LNCaP clone FGC (cell line): ENCODE data around the gene ZP4.
A peak's percentile ranks its signal among the peaks of the same experiment; 100 is the strongest.

Experiments used
- DNase-seq: peaks from one replicate; pipeline ENCODE4 v3.0.0-alpha.2; 2011; ENCODE audit warnings: low read depth
- H3K4me3 ChIP-seq: 2 replicates; pipeline ENCODE4 v1.5.1; 2011; ENCODE audit warnings: mild to moderate bottlenecking, low read depth, low read length, control low read depth
- TF ChIP-seq, protein P1 (sequence below): IDR thresholded peaks from 2 replicates; pipeline ENCODE4 v1.5.1; 2012; ENCODE audit warnings: mild to moderate bottlenecking; ENCODE audit not compliant: control insufficient read depth, insufficient read depth; ENCODE audit errors: extremely low read depth

Gene ZP4

DNA sequence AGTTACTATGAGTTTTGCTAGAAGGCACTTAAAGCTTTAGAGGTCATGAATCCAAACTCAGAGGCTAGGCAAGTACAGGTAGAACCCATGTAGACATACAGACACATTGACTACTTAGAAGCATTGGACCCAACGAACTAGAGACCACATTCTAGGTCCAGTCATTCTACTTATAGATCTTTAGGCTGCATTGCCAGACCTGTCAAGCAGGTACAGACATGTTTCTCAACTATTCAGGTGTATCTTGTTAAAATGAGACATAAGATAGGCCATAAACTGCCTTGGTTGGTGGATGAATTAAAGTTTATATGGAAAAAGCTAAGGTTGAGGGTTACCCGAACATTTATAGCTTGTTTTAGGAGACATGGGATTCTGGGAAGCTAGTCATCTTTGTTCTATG is 6.5 kb downstream of the ZP4 start:
- no peak overlapping the region for H3K4me3 ChIP-seq
- TF ChIP-seq, protein P1, sequence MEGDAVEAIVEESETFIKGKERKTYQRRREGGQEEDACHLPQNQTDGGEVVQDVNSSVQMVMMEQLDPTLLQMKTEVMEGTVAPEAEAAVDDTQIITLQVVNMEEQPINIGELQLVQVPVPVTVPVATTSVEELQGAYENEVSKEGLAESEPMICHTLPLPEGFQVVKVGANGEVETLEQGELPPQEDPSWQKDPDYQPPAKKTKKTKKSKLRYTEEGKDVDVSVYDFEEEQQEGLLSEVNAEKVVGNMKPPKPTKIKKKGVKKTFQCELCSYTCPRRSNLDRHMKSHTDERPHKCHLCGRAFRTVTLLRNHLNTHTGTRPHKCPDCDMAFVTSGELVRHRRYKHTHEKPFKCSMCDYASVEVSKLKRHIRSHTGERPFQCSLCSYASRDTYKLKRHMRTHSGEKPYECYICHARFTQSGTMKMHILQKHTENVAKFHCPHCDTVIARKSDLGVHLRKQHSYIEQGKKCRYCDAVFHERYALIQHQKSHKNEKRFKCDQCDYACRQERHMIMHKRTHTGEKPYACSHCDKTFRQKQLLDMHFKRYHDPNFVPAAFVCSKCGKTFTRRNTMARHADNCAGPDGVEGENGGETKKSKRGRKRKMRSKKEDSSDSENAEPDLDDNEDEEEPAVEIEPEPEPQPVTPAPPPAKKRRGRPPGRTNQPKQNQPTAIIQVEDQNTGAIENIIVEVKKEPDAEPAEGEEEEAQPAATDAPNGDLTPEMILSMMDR: no peak
- DNase-seq: no peak

DNA sequence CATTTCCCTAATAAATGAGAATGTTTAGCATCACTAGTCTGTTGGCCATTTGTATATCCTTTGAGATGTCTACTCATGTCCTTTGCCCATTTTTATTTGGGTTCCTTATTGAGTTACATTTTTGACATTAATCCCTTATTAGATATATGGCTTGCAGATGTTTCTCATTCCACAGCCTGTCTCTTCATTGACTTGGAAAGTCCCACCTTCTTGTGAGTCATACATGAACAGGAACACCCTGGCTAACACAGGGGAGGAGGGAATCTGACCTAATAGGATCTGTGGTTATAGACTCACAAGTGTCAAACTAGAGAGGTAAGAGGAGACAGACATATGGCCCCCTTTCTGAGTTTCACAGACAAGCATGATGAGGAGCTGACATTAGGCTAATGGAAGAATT is 11.5 kb downstream of the ZP4 start:
- DNase-seq: no peak
- TF ChIP-seq, protein P1: no peak
- no peak overlapping the region for H3K4me3 ChIP-seq

DNA sequence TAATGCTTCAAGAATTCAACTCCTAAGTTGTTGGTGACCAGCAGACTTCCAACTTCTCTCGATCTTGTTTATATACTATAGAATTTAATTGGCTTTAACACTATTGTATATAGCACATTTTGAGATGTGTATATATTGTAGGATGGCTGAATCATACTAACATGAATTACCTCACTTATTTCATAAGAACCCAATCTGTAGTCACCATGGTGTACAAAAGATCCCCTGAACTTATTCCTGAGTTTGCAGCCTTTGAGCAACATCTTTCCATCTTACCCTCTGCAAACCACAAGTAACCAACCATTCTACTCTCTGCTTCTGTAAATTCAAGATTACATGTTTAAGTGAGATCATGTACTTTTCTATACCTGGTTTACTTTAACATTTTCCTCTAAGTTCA is 12.3 kb downstream of the ZP4 start:
- DNase-seq: no peak

GRCh38 chr1:237877631-237878030 is 13.1 kb downstream of the ZP4 start:
- no peak for DNase-seq
- no peak overlapping the region for H3K4me3 ChIP-seq
- TF ChIP-seq, protein P1: peak; percentile 21; the same call in 1 of the 2 replicates

More for the DNA sequence above, 12.3 kb downstream of the ZP4 start:
- TF ChIP-seq, protein P1: no peak
- H3K4me3 ChIP-seq: no peak overlapping the region

- TF ChIP-seq, protein P1: no peak
- H3K4me3 ChIP-seq: no peak overlapping the region
- no peak for DNase-seq
Observed at GRCh38 chr1:237875291-237875690, 15.4 kb downstream of the ZP4 start.

GRCh38 chr1:237873487-237874211 is 17.1 kb downstream of the ZP4 start:
- TF ChIP-seq, protein P1: no peak
- H3K4me3 ChIP-seq: no peak overlapping the region
- DNase-seq: no peak
